ENCODE data around the gene PXDN. TPM values are rescaled to one million over a fixed set of nuclear protein-coding genes. Genes with fewer than 3 reads are reported as not detected.

The PXDN gene
- total RNA-seq, 1 donor from 2014 or later = 150 TPM

GRCh38 chr2:1642066-1642861 lies 102.1 kb downstream of the PXDN start:
- no peaks in the 10 kb centered on the region for H3K27me3 Mint-ChIP-seq
- H3K9me3 Mint-ChIP-seq = no peaks in the 10 kb centered on the region
- no peak for TF ChIP-seq CTCF (conservative IDR thresholded peaks at IDR 0.05)
- DNase-seq (ENCODE audit: extremely low spot score, unreplicated experiment) = no peak
- H3K27ac Mint-ChIP-seq = no peak overlapping the region
- H3K4me1 Mint-ChIP-seq (ENCODE audit: unreplicated experiment) = peaks cover 14% of the 10 kb centered on the region
- H3K4me3 Mint-ChIP-seq = no peak overlapping the region
- peaks cover 9% of the 10 kb centered on the region for H3K36me3 Mint-ChIP-seq

- no peak for DNase-seq (ENCODE audit: extremely low spot score, unreplicated experiment)
- peaks cover 9% of the 10 kb centered on the region for H3K36me3 Mint-ChIP-seq
- no peaks in the 10 kb centered on the region for H3K9me3 Mint-ChIP-seq
- TF ChIP-seq CTCF (conservative IDR thresholded peaks at IDR 0.05) = no peak
- H3K27ac Mint-ChIP-seq = peak overlapping the region; percentile 56
- peaks cover 14% of the 10 kb centered on the region for H3K4me1 Mint-ChIP-seq (ENCODE audit: unreplicated experiment)
- peak overlapping the region; percentile 11 for H3K4me3 Mint-ChIP-seq
- no peaks in the 10 kb centered on the region for H3K27me3 Mint-ChIP-seq
Observed at GRCh38 chr2:1641523-1641922, 102.8 kb downstream of the PXDN start.

- TF ChIP-seq CTCF (conservative IDR thresholded peaks at IDR 0.05) = no peak
- Mint-ChIP-seq H3K27ac (no peak overlapping the region), H3K4me1 (ENCODE audit: unreplicated experiment) (peaks cover 10% of the 10 kb centered on the region), H3K9me3 (no peaks in the 10 kb centered on the region), H3K27me3 (no peaks in the 10 kb centered on the region), H3K4me3 (no peak overlapping the region), H3K36me3 (peaks cover 13% of the 10 kb centered on the region)
- DNase-seq (ENCODE audit: extremely low spot score, unreplicated experiment) = no peak
Observed at GRCh38 chr2:1640301-1641135, 103.8 kb downstream of the PXDN start.

- H3K36me3 Mint-ChIP-seq = peaks cover 12% of the 10 kb centered on the region
Observed at GRCh38 chr2:1639086-1639858, 105.0 kb downstream of the PXDN start.

More at GRCh38 chr2:1639086-1639858, 105.0 kb downstream of the PXDN start:
- DNase-seq (ENCODE audit: extremely low spot score, unreplicated experiment) = no peak
- Mint-ChIP-seq H3K4me3 (no peak overlapping the region), H3K27me3 (no peaks in the 10 kb centered on the region), H3K9me3 (no peaks in the 10 kb centered on the region), H3K27ac (no peak overlapping the region), H3K4me1 (ENCODE audit: unreplicated experiment) (peaks cover 10% of the 10 kb centered on the region)
- TF ChIP-seq CTCF (conservative IDR thresholded peaks at IDR 0.05) = no peak

Data from type B pancreatic cell (in vitro differentiated cells).